H9 (cell line): ENCODE results near the gene CENPH. TPM values are rescaled to one million over a fixed set of nuclear protein-coding genes. Genes with fewer than 3 reads are reported as not detected.
A peak's percentile ranks its signal among the peaks of the same experiment; 100 is the strongest.

Source experiments
- DNase-seq: peaks from one replicate; pipeline ENCODE4 v3.0.0-alpha.2; 2017
- H2AFZ ChIP-seq: one replicate; pipeline ENCODE4 v1.6.1; 2013; ENCODE audit warnings: mild to moderate bottlenecking, low read length, control low read depth, moderate library complexity
- H2AK5ac ChIP-seq: 2 replicates; pipeline ENCODE4 v1.6.1; 2013; ENCODE audit warnings: low read length, control low read depth, mixed read lengths; ENCODE audit not compliant: insufficient read length
- H2BK120ac ChIP-seq: one replicate; pipeline ENCODE4 v1.6.1; 2013; ENCODE audit warnings: low read depth, mild to moderate bottlenecking, low read length, control low read depth, inconsistent platforms; ENCODE audit not compliant: poor library complexity, severe bottlenecking
- H2BK12ac ChIP-seq: 2 replicates; pipeline ENCODE4 v1.6.1; 2013; ENCODE audit warnings: low read length, control low read depth, mixed read lengths, low read depth; ENCODE audit not compliant: insufficient read length
- H2BK15ac ChIP-seq: 2 replicates; pipeline ENCODE4 v1.6.1; 2013; ENCODE audit warnings: low read depth, low read length, control low read depth
- H2BK20ac ChIP-seq: one replicate; pipeline ENCODE4 v1.6.1; 2013; ENCODE audit warnings: low read depth, mild to moderate bottlenecking, low read length, control low read depth, inconsistent platforms; ENCODE audit not compliant: poor library complexity, severe bottlenecking
- H2BK5ac ChIP-seq: 2 replicates; pipeline ENCODE4 v1.6.1; 2013; ENCODE audit warnings: low read length, control low read depth, mixed read lengths; ENCODE audit not compliant: insufficient read length
- H3K14ac ChIP-seq: 2 replicates; pipeline ENCODE4 v1.6.1; 2013; ENCODE audit warnings: low read length, control low read depth; ENCODE audit not compliant: insufficient read depth
- H3K18ac ChIP-seq: 2 replicates; pipeline ENCODE4 v1.6.1; 2013; ENCODE audit warnings: low read depth, mild to moderate bottlenecking, mixed read lengths, low read length, control low read depth; ENCODE audit not compliant: insufficient read length
- H3K23ac ChIP-seq: 2 replicates; pipeline ENCODE4 v1.6.1; 2013; ENCODE audit warnings: low read length, control low read depth, mixed read lengths, low read depth; ENCODE audit not compliant: insufficient read length
- H3K23me2 ChIP-seq: 2 replicates; pipeline ENCODE4 v1.6.1; 2013; ENCODE audit warnings: low read depth, mild to moderate bottlenecking, mixed read lengths, low read length, control low read depth; ENCODE audit not compliant: insufficient read length, poor library complexity, severe bottlenecking
- H3K27ac ChIP-seq: 2 replicates; pipeline ENCODE4 v1.5.1; 2013; ENCODE audit warnings: low read length, control low read depth, mixed read lengths, low read depth; ENCODE audit not compliant: insufficient read length
- H3K27me3 ChIP-seq: 2 replicates; pipeline ENCODE4 v1.6.1; 2013; ENCODE audit warnings: low read length, control low read depth, inconsistent platforms; ENCODE audit not compliant: insufficient read depth
- H3K4ac ChIP-seq: 2 replicates; pipeline ENCODE4 v1.6.1; 2013; ENCODE audit warnings: low read depth, mild to moderate bottlenecking, control low read depth, inconsistent platforms, low read length, moderate library complexity
- H3K4me1 ChIP-seq: 2 replicates; pipeline ENCODE4 v1.6.1; 2013; ENCODE audit warnings: low read length, control low read depth, inconsistent platforms; ENCODE audit not compliant: insufficient read depth
- H3K4me2 ChIP-seq: 2 replicates; pipeline ENCODE4 v1.6.1; 2013; ENCODE audit warnings: low read length, control low read depth, mixed read lengths; ENCODE audit not compliant: insufficient read length, insufficient read depth
- H3K56ac ChIP-seq: 2 replicates; pipeline ENCODE4 v1.6.1; 2013; ENCODE audit warnings: low read depth, mild to moderate bottlenecking, mixed read lengths, low read length, control low read depth; ENCODE audit not compliant: insufficient read length
- H3K79me1 ChIP-seq: 2 replicates; pipeline ENCODE4 v1.6.1; 2013; ENCODE audit warnings: low read depth, mild to moderate bottlenecking, moderate library complexity, low read length, control low read depth, inconsistent platforms; ENCODE audit not compliant: insufficient read depth, poor library complexity, severe bottlenecking
- H3K79me2 ChIP-seq: 2 replicates; pipeline ENCODE4 v1.6.1; 2013; ENCODE audit warnings: low read length, control low read depth, inconsistent platforms; ENCODE audit not compliant: insufficient read depth
- H3K9ac ChIP-seq: 2 replicates; pipeline ENCODE4 v1.6.1; 2013; ENCODE audit warnings: low read length, control low read depth, mixed read lengths; ENCODE audit not compliant: insufficient read length; ENCODE audit errors: extremely low read depth
- H3K9me3 ChIP-seq: one replicate; pipeline ENCODE4 v1.6.1; 2013; ENCODE audit warnings: low read depth, low read length, inconsistent platforms; ENCODE audit not compliant: control insufficient read depth
- H3T11ph ChIP-seq: one replicate; pipeline ENCODE4 v1.6.1; 2013; ENCODE audit warnings: mild to moderate bottlenecking, low read length, control low read depth, inconsistent platforms
- H4K20me1 ChIP-seq: one replicate; pipeline ENCODE4 v1.6.1; 2013; ENCODE audit not compliant: control insufficient read depth, insufficient read length, insufficient read depth
- H4K5ac ChIP-seq: 2 replicates; pipeline ENCODE4 v1.6.1; 2013; ENCODE audit warnings: low read depth, mild to moderate bottlenecking, mixed read lengths, low read length, control low read depth; ENCODE audit not compliant: insufficient read length
- H4K8ac ChIP-seq: replicated peaks from 2 replicates; pipeline ENCODE4 v1.6.1; 2013; ENCODE audit warnings: low read length, control low read depth, mixed read lengths, low read depth; ENCODE audit not compliant: insufficient read length
- H4K91ac ChIP-seq: 2 replicates; pipeline ENCODE4 v1.6.1; 2013; ENCODE audit warnings: low read depth, mild to moderate bottlenecking, moderate library complexity, mixed read lengths, low read length, control low read depth; ENCODE audit not compliant: insufficient read length
- H3K27ac Mint-ChIP-seq, 3 experiments: 2 replicates in 2 of 3; 3 replicates in 1 of 3; pipeline ENCODE4 v1.8.0; 2020 to 2021; ENCODE audit warnings: mixed read lengths in 3 of 3, mild to moderate bottlenecking in 1 of 3, moderate library complexity in 1 of 3
- H3K27me3 Mint-ChIP-seq: 2 replicates; pipeline ENCODE4 v1.8.0; 2021; ENCODE audit warnings: low read depth, mild to moderate bottlenecking, moderate library complexity, mixed read lengths
- H3K36me3 Mint-ChIP-seq, 3 experiments: 2 replicates in 2 of 3; 3 replicates in 1 of 3; pipeline ENCODE4 v1.8.0; 2020 to 2021; ENCODE audit warnings: low read depth in 3 of 3, mixed read lengths in 3 of 3; ENCODE audit not compliant: insufficient read depth in 1 of 3
- H3K4me1 Mint-ChIP-seq, 2 experiments: 2 replicates each; pipeline ENCODE4 v1.8.0; 2020; ENCODE audit warnings: mixed read lengths in 2 of 2
- H3K4me3 Mint-ChIP-seq, 2 experiments: 2 replicates in 1 of 2; 3 replicates in 1 of 2; pipeline ENCODE4 v1.8.0; 2020 to 2021; ENCODE audit warnings: mild to moderate bottlenecking in 2 of 2, mixed read lengths in 2 of 2, moderate library complexity in 1 of 2
- H3K9me3 Mint-ChIP-seq, 2 experiments: 2 replicates in 1 of 2; 3 replicates in 1 of 2; pipeline ENCODE4 v1.8.0; 2020; ENCODE audit warnings: mild to moderate bottlenecking in 2 of 2, mixed read lengths in 2 of 2, moderate library complexity in 1 of 2
- CTCF ChIP-seq: fragments of 200-600 bp; sonication (generic); conservative IDR thresholded peaks from 3 replicates; pipeline ENCODE4 v1.8.0; 2021; ENCODE audit warnings: antibody characterized with exemption, mild to moderate bottlenecking
- WGBS: extraction: QIAGEN DNeasy Blood & Tissue Kit; methylation state at CpG from one replicate; pipeline ENCODE4 v1.1.7; 2013; ENCODE audit warnings: missing lambda C conversion rate, low lambda C conversion rate, mixed read lengths; ENCODE audit not compliant: insufficient read length; ENCODE audit errors: extremely low coverage; 5-methylcytosine and 5-hydroxymethylcytosine counted together
- total RNA-seq: library from RNA; stranded (reverse); gene quantifications from 2 replicates; pipeline ENCODE4 v1.2.1, GENCODE V29; 2021

Gene CENPH
- total RNA-seq, 1 experiment from 2014 or later, result 82.8 TPM

- peak; percentile 32 for DNase-seq
- H4K5ac ChIP-seq, result no peak overlapping the region
- no CpG with 5 or more reads among the region's 1 CpG for WGBS
- H2AFZ ChIP-seq, result no peak overlapping the region
- H2BK120ac ChIP-seq, result no peak overlapping the region
- no peak overlapping the region for H3K27ac ChIP-seq
- H4K8ac ChIP-seq, result no peak overlapping the region
- no peak overlapping the region for H3T11ph ChIP-seq
- no peak overlapping the region for H3K18ac ChIP-seq
- H3K4me2 ChIP-seq, result no peak overlapping the region
- H3K9me3 ChIP-seq, result no peaks in the 10 kb centered on the region
- no peak overlapping the region for H3K4ac ChIP-seq
- no peaks in the 10 kb centered on the region for H3K4me1 ChIP-seq
- TF ChIP-seq CTCF, result no peak
- peaks cover 7% of the 10 kb centered on the region for H3K23me2 ChIP-seq
- no peak overlapping the region for H2BK12ac ChIP-seq
- H3K14ac ChIP-seq, result no peak overlapping the region
- H3K36me3 Mint-ChIP-seq, result no peaks in the 10 kb centered on the region; a peak in 1 of 7 replicates
- H4K91ac ChIP-seq, result no peak overlapping the region
- H4K20me1 ChIP-seq, result no peaks in the 10 kb centered on the region
- no peak overlapping the region for H2AK5ac ChIP-seq
- no peak overlapping the region for H2BK5ac ChIP-seq
- H3K79me2 ChIP-seq, result no peaks in the 10 kb centered on the region
- H2BK15ac ChIP-seq, result no peak overlapping the region
- H3K9ac ChIP-seq, result no peak overlapping the region
- H3K9me3 Mint-ChIP-seq, result peaks cover 5 to 9% of the 10 kb centered on the region in 2 experiments; a peak in 2 of 5 replicates
- no peaks in the 10 kb centered on the region for H3K79me1 ChIP-seq
- H3K4me3 Mint-ChIP-seq, result no peak overlapping the region
- peaks cover 5 to 8% of the 10 kb centered on the region in 2 experiments; a peak in 2 of 4 replicates for H3K4me1 Mint-ChIP-seq
- no peak overlapping the region for H3K56ac ChIP-seq
- no peak overlapping the region for H3K27ac Mint-ChIP-seq
- H2BK20ac ChIP-seq, result no peak overlapping the region
- H3K23ac ChIP-seq, result no peak overlapping the region
- H3K27me3 ChIP-seq, result no peaks in the 10 kb centered on the region
- no peaks in the 10 kb centered on the region for H3K27me3 Mint-ChIP-seq
Measured at GRCh38 chr5:69184621-69185020, 4.8 kb upstream of the CENPH start.
